Activated CD8-positive, alpha-beta memory T cell treated with anti-CD3 and anti-CD28 coated beads, Interleukin-2, amount 50 U/mL, for 24 hours (primary cell): ENCODE results near the gene MEGF6.

Experiments used
- DNase-seq: peaks from one replicate; pipeline ENCODE4 v3.0.0-alpha.2; 2020; ENCODE audit errors: extremely low read depth

Gene MEGF6

GRCh38 chr1:3522112-3522511 is 89.2 kb downstream of the MEGF6 start:
- DNase-seq = no peak

DNA sequence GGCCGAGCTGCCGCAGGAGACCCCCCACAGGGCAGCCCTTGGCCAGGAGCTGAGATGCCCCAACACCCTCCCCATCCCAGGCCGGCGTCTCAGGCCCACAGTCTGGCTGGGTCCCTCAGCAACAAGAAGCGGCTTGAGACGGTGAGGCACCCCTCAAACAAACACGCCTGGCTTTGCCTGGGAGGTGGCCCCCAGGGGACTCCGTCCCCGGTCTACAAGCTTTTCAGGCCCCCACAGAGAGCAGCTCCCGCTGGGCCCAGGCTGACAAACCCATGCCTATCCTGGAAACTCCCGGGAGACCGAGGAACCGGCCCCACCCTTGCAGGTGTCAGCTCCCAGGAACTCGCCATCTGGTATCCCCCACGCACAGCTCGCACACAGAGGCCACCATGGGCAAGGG is 89.9 kb downstream of the MEGF6 start:
- no peak for DNase-seq

- no peak for DNase-seq
Observed at GRCh38 chr1:3520419-3521378, 90.6 kb downstream of the MEGF6 start.

GRCh38 chr1:3519301-3519885 is 91.9 kb downstream of the MEGF6 start:
- DNase-seq = no peak

DNA sequence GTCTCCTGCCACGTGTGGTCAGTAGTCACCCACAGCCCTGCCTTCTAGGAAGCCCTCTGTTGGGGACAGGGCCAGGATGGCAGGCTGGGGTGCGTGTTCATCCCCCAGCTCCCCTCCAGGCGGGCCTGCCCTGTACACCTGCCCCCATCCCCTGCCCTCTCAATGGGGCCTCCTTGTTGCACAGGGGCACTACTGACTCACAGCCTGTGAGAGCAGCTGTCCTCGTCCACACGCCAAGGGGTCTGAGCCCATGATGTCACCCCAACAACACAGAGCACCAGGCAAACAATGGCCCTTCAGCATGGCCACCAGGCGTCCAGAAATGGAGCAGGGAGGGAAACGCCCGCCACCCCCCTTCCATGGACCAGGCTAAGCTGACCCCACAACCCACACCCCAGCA is 92.6 kb downstream of the MEGF6 start:
- no peak for DNase-seq

DNA sequence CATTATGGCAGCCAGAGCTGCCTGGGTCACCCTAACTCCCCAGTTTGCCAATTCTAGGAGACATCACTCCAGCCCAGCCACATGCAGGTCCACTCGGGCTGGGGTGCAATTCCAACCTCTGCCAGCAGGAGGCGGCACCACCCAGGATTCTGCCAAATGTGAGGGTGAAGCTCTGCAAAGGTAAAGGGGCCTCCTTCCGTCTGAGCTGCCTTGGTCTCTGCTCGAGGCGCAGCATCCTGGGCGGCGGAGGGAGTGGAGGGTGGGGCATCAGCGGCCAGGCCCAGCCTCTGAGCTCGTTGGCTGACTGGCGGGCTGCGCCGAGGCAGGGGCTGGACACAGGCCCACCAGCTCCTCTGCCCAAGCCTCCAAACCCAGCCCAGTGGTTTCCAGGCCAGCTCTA is 93.1 kb downstream of the MEGF6 start:
- DNase-seq = no peak

- no peak for DNase-seq
Observed at GRCh38 chr1:3516911-3517675, 94.2 kb downstream of the MEGF6 start.

GRCh38 chr1:3516481-3516869 is 94.8 kb downstream of the MEGF6 start:
- no peak for DNase-seq

- no peak for DNase-seq
Observed at GRCh38 chr1:3515774-3516480, 95.4 kb downstream of the MEGF6 start.

DNA sequence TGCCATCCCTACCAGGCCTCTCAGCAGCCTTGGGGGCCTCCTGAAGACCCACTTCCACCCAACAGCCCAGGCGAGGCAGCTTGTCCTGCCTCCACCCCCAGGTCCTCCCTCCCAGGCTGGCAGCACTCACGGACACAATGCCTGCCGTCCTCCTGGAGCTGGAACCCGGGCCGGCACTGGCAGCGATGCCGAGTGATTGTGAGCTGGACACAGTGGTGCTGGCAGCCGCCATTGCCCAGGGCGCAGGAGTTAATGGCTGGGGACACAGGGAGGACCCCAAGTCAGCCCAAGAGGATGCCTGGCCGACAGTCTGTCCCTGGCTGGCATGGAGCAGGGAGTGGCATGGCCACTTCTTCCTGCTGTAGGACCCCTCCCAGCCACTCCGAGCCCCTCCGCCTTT is 96.0 kb downstream of the MEGF6 start:
- DNase-seq = no peak

GRCh38 chr1:3514404-3514803 is 96.9 kb downstream of the MEGF6 start:
- no peak for DNase-seq

- no peak for DNase-seq
Observed at GRCh38 chr1:3511856-3512255, 99.5 kb downstream of the MEGF6 start.

DNA sequence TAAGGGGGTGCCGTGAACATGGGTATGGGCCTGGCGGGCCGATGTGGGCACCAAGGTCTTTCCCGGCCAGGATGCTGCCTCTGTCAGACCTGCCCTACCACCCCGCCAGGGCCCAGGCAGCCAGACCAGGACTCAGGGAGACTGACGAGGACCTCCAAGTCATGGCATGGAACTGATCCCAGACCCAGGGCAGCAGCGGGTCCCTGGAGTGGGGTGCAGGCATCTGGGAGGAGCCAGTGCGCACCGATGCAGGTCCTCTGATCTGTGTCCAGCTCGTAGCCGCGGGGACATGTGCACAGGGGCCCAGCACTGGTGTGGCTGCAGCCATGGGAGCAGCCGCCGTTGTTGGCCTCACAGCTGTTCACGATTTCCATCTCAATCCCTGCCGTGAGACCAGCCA is 100.0 kb downstream of the MEGF6 start:
- no peak for DNase-seq

DNA sequence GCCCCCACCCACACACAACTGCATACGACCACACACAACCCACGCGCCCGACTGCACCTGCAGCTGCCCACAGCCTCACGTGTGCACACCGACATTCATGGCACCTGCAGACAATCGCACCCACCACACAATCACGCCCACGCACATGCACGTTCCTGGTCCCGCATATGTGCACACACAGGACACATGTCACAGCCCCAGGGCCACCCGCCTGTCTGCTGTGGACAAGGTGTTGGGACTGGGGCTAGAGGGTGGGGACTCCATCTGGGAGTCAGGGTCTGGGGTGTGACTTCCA is 100.4 kb downstream of the MEGF6 start:
- DNase-seq = no peak

- DNase-seq = no peak
Observed at GRCh38 chr1:3510136-3510955, 101.0 kb downstream of the MEGF6 start.

DNA sequence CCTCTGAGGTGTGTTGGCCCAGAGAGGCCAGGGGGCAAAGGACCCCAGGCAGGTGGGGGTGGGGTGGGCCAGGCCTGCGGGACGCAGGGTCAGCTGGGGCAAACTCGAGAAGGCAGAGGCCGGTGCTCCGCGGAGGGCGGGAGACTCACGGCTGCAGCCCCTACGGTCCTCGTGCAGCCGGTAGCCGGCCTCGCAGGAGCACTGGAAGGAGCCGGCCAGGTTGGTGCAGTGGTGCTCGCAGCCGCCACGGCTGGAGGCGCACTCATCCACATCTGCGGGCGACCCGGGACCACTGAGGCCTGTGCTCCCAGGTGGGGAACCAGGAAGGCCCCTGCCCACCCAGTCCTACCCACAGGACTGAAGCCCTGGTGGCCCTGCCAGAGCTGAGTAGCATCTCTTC is 101.6 kb downstream of the MEGF6 start:
- DNase-seq = no peak

DNA sequence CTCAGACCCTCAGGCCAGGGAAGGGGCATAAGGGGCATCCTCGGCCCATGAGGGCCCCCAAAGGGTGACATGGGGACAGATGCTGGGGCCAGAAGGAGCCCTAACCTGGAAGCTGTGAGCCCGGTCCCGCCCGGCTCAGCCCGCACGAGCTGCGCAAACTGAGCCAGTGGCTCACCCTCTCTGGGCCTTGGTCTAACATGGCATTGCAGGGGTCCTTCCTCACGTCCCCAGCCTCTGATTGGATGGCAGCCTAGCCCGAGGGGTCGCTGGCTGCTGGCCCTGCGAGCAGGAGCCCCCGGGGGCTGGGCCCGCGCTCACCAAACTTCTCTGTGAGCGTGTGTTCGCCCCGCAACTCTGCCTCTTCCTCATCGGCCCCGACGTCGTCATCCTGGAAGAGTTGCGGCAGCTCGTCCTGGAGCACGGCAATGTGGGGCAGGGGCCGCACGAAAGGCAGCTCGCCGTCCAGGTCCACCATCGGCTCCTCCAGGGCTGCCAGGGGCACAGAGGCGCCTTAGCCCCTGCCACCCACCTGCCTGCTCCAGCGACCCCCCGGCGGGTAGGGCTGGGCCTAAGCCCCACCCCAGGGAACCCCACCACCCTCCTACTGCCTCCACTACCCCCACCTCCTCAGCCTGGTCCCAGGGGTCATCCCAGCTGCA is 102.4 kb downstream of the MEGF6 start:
- no peak for DNase-seq

GRCh38 chr1:3507636-3508275 is 103.6 kb downstream of the MEGF6 start:
- DNase-seq = no peak

DNA sequence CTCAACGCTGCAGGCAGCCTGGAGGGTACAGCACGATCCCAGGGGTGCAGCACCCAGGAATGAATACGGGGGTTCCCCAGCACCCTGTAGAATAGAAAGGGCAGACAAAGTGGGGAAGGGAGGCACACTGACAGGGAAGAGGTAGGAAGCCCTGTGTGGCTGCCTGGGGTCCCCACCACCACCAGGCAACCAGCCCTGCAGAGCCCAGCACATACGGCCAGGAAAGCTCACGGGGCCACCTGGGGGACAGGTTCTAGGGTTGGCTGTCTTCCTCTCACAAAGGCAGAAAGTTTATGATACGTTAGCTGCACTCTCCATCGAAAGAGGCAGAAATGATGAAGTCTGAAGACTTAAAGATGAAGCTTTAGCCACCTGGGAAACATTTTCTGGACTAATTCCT is 104.4 kb downstream of the MEGF6 start:
- DNase-seq = no peak

DNA sequence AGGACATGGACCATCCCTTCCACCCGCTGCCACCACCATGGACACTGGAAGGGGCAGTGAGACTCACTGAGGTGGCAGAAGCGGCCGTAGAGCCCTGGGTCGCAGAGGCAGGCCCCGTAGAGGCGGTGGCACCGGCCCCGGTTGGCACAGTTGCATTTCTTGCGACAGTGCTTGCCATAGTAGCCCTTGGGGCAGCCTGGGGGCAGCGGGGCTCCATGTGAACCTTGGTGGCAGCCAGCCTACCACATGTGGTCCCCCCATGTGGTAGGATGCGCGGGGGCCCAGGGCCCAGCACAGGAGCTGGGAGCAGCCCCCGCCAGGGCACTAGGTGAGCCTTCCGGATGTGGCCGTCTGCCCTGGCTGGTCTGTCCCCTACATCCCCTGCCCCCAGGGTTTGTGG is 105.3 kb downstream of the MEGF6 start:
- DNase-seq = no peak
